Measurements from ENCODE around the gene PPT2.

Gene PPT2

GRCh38 chr6:32148289-32149091, 5.5 kb upstream of the PPT2 start:
- Histone ChIP-seq H3K9ac (ENCODE audit: low read length) (peak overlapping the region; percentile 83), H3K36me3 (ENCODE audit: control insufficient read depth, insufficient read depth, low read length) (no peaks in the 10 kb centered on the region), H3K9me3 (ENCODE audit: control insufficient read depth, low read length) (no peaks in the 10 kb centered on the region), H3K27me3 (ENCODE audit: control insufficient read depth, insufficient read depth, low read length) (no peaks in the 10 kb centered on the region), H3K4me1 (ENCODE audit: control insufficient read depth, insufficient read depth, low read length) (peaks cover 23% of the 10 kb centered on the region), H3K4me3 (ENCODE audit: low read length) (peak overlapping the region; percentile 54)

DNA sequence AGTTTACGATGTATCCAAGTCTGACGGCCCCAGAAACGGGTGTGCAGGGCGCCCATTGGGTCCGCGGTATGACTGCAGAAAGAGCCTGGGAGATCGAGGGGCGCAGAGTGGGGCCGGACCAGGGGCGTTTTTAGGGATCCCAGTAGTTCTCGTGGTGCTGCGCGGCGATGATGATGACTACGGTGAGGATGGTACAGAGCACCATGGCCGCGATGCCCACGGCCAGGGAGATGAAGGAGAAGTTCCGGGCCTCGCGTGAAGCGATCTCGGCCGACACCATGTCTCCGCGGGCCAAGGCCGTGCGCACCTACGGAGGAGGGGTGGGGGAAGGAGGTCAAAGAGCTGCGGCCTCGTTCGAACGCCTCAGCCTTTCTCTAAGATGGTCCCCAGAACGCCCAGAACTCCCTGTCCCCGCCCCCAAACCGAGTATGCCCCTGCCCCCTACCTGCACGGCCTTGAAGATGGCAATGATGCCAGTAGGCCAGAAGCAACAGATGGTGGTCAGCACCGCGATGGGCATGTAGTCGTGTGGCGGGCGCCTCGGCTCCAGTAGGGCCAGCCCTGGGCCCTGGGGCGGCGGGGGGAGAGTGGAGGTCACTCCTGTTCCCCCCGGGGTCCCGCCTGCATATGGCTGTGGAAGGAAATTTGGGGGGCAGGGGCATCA, 4.7 kb upstream of the PPT2 start:
- Histone ChIP-seq H3K9ac (ENCODE audit: low read length) (peak overlapping the region; percentile 83), H3K4me3 (ENCODE audit: low read length) (peak overlapping the region; percentile 54), H3K9me3 (ENCODE audit: control insufficient read depth, low read length) (no peaks in the 10 kb centered on the region), H3K27me3 (ENCODE audit: control insufficient read depth, insufficient read depth, low read length) (no peaks in the 10 kb centered on the region), H3K36me3 (ENCODE audit: control insufficient read depth, insufficient read depth, low read length) (no peaks in the 10 kb centered on the region), H3K4me1 (ENCODE audit: control insufficient read depth, insufficient read depth, low read length) (peaks cover 24% of the 10 kb centered on the region)

- no peaks in the 10 kb centered on the region for H3K9me3 ChIP-seq (ENCODE audit: control insufficient read depth, low read length)
- H3K4me1 ChIP-seq (ENCODE audit: control insufficient read depth, insufficient read depth, low read length), result peaks cover 33% of the 10 kb centered on the region
- no peak overlapping the region for H3K4me3 ChIP-seq (ENCODE audit: low read length)
- no peak overlapping the region for H3K9ac ChIP-seq (ENCODE audit: low read length)
- H3K27me3 ChIP-seq (ENCODE audit: control insufficient read depth, insufficient read depth, low read length), result no peaks in the 10 kb centered on the region
- H3K36me3 ChIP-seq (ENCODE audit: control insufficient read depth, insufficient read depth, low read length), result no peaks in the 10 kb centered on the region
Observed at GRCh38 chr6:32149932-32150870, 3.7 kb upstream of the PPT2 start.

DNA sequence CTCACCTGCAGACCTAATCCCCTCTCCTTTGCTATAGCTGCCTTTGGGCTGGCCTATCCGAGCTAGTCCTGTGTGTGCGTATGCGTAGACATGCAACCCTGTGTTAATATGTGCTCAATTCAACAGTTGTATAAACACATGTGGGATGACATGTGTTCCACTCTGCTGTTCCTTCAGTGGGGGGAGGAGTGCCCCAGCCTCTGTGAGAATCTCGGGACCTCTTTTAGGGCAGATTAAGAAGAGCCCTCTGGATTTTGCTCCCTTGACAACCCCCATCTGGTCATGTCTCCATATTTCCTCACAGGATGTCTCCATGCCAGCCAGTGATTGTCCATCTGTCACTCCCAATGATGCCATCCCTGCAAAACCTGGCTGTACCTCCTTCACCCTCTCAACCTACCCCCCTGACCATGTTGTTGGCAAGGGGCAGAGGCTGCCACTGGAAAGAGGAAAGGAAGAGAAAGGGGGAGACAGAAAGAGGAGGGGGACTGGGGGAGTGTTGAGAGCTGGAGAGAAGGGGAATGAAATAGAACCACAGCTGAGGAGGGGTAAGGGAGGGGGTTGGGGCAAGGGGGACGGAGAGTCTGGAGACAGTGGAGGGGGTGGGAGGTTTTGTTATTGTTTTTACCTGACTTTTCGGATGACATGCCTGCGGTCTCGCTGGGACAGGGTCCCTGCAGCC, 2.6 kb upstream of the PPT2 start:
- Histone ChIP-seq H3K9ac (ENCODE audit: low read length) (no peak overlapping the region), H3K36me3 (ENCODE audit: control insufficient read depth, insufficient read depth, low read length) (no peaks in the 10 kb centered on the region), H3K4me1 (ENCODE audit: control insufficient read depth, insufficient read depth, low read length) (peaks cover 36% of the 10 kb centered on the region), H3K27me3 (ENCODE audit: control insufficient read depth, insufficient read depth, low read length) (no peaks in the 10 kb centered on the region), H3K9me3 (ENCODE audit: control insufficient read depth, low read length) (no peaks in the 10 kb centered on the region), H3K4me3 (ENCODE audit: low read length) (no peak overlapping the region)

DNA sequence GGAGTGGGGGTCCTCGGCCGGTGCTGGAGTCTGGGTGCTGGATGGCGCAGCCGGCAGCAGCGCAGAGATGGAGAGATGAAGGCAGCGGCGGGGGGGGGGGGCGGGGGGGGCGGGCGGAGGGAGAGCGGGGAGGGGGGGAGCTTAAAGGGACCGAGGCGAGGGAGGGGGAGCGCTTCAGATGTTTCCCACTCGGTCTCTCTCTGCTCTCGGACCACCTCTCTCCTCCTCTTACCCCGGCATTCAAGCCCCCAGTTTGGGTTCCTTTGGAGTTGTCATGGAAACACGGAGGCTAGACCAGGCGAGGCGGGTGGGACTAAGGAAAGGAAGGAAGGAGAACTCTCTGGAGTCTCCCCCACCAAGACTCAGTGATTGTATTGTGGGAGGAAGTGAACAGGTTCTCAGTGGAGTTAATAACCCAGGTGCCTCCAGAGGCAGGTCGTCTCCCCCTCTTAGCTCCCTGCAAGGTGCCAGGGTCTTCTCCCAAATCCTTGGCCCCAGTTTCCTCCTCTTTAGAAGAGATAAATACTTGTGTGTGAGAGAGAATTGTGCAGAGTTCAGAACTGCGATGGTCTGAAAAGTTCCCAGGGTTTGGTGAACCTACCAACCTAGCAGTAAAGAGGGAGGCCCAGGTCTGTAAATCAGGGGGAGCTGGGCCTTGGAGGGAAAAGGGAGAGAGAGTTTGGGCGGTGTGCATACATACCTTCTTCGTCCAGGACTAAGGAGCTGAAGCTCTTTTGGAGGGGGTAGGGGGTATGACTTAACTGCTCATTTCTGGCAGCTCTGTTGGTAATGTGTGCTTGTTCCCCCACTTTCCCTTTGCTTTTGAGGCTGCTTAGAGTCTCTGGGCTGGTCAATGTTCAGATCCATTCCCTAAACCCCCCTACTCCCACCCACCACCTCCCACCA, 1.8 kb upstream of the PPT2 start, which contains the start of gene PRRT1:
TSS of gene PRRT1 (minus strand) at position 77 of the 906 bp plus-strand sequence. CDS start 112 bp downstream, outside the sequence.
- Histone ChIP-seq H3K36me3 (ENCODE audit: control insufficient read depth, insufficient read depth, low read length) (no peaks in the 10 kb centered on the region), H3K9ac (ENCODE audit: low read length) (no peak within 1 kb of the TSS), H3K27me3 (ENCODE audit: control insufficient read depth, insufficient read depth, low read length) (no peaks in the 10 kb centered on the region), H3K4me1 (ENCODE audit: control insufficient read depth, insufficient read depth, low read length) (peaks cover 30% of the 10 kb centered on the region), H3K4me3 (ENCODE audit: low read length) (no peak within 1 kb of the TSS), H3K9me3 (ENCODE audit: control insufficient read depth, low read length) (no peaks in the 10 kb centered on the region)

GRCh38 chr6:32152769-32153563, 975 bp upstream of the PPT2 start:
- Histone ChIP-seq H3K4me3 (ENCODE audit: low read length) (peak overlapping the region; percentile 95), H3K9ac (ENCODE audit: low read length) (peak overlapping the region; percentile 86), H3K36me3 (ENCODE audit: control insufficient read depth, insufficient read depth, low read length) (peaks cover 6% of the 10 kb centered on the region), H3K9me3 (ENCODE audit: control insufficient read depth, low read length) (no peaks in the 10 kb centered on the region), H3K4me1 (ENCODE audit: control insufficient read depth, insufficient read depth, low read length) (peaks cover 30% of the 10 kb centered on the region), H3K27me3 (ENCODE audit: control insufficient read depth, insufficient read depth, low read length) (no peaks in the 10 kb centered on the region)

- H3K4me3 ChIP-seq (ENCODE audit: low read length), result peak overlapping the region; percentile 95
Observed at GRCh38 chr6:32154514-32155161, 697 bp downstream of the PPT2 start.

GRCh38 chr6:32156891-32157290, 3.0 kb downstream of the PPT2 start:
- no peaks in the 10 kb centered on the region for H3K27me3 ChIP-seq (ENCODE audit: control insufficient read depth, insufficient read depth, low read length)
- H3K9ac ChIP-seq (ENCODE audit: low read length), result no peak overlapping the region
- H3K4me1 ChIP-seq (ENCODE audit: control insufficient read depth, insufficient read depth, low read length), result peaks cover 26% of the 10 kb centered on the region
- peaks cover 9% of the 10 kb centered on the region for H3K36me3 ChIP-seq (ENCODE audit: control insufficient read depth, insufficient read depth, low read length)
- no peaks in the 10 kb centered on the region for H3K9me3 ChIP-seq (ENCODE audit: control insufficient read depth, low read length)
- no peak overlapping the region for H3K4me3 ChIP-seq (ENCODE audit: low read length)

More at GRCh38 chr6:32154514-32155161, 697 bp downstream of the PPT2 start:
- peak overlapping the region; percentile 86 for H3K9ac ChIP-seq (ENCODE audit: low read length)
- H3K4me1 ChIP-seq (ENCODE audit: control insufficient read depth, insufficient read depth, low read length), result peaks cover 30% of the 10 kb centered on the region
- no peaks in the 10 kb centered on the region for H3K27me3 ChIP-seq (ENCODE audit: control insufficient read depth, insufficient read depth, low read length)
- no peaks in the 10 kb centered on the region for H3K9me3 ChIP-seq (ENCODE audit: control insufficient read depth, low read length)
- H3K36me3 ChIP-seq (ENCODE audit: control insufficient read depth, insufficient read depth, low read length), result peaks cover 9% of the 10 kb centered on the region

- Histone ChIP-seq H3K4me1 (ENCODE audit: control insufficient read depth, insufficient read depth, low read length) (peaks cover 24% of the 10 kb centered on the region), H3K36me3 (ENCODE audit: control insufficient read depth, insufficient read depth, low read length) (peaks cover 9% of the 10 kb centered on the region), H3K9me3 (ENCODE audit: control insufficient read depth, low read length) (no peaks in the 10 kb centered on the region), H3K9ac (ENCODE audit: low read length) (no peak overlapping the region), H3K4me3 (ENCODE audit: low read length) (no peak overlapping the region), H3K27me3 (ENCODE audit: control insufficient read depth, insufficient read depth, low read length) (no peaks in the 10 kb centered on the region)
Observed at GRCh38 chr6:32158052-32158451, 4.1 kb downstream of the PPT2 start.

All from mucosa of stomach (tissue), 1 donor.